ENCODE results near the gene HHLA2.
A peak's percentile ranks its signal among the peaks of the same experiment; 100 is the strongest.
"Not testable (repeated sequence)": the region's sequence is repeated elsewhere in the genome, so short reads cannot be mapped to it uniquely, and the experiment has no call there.

Gene HHLA2, protein sequence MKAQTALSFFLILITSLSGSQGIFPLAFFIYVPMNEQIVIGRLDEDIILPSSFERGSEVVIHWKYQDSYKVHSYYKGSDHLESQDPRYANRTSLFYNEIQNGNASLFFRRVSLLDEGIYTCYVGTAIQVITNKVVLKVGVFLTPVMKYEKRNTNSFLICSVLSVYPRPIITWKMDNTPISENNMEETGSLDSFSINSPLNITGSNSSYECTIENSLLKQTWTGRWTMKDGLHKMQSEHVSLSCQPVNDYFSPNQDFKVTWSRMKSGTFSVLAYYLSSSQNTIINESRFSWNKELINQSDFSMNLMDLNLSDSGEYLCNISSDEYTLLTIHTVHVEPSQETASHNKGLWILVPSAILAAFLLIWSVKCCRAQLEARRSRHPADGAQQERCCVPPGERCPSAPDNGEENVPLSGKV

DNA sequence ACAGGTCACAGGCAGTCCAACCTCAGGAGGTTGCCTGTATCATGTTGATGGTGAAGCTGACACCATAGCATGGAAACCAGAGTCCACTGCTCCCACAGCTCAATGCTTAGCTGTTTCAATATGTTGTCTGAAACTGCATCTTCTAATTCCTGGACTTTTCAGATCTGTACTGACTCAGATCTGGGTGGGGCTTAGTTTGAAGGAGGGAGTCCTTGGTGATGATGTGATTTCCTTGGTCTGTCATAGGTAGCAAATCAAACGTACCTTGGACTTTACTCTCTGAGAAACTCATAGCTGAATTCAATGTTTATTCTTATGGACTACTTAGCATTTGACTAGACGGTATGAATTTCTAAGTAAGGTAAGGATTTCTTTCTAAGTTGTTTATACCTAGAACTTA, at the start of gene HHLA2:
Gene HHLA2, plus strand, starts transcription at position 310 of the 400 bp plus-strand sequence. CDS start 55,266 bp downstream, outside the sequence.
- H3K27me3 Mint-ChIP-seq = no peaks in the 10 kb centered on the region
- H3K27ac Mint-ChIP-seq = peak within 1 kb of the TSS; percentile 34
- no peaks in the 10 kb centered on the region for H3K9me3 Mint-ChIP-seq
- DNase-seq (no peak), ATAC-seq (peak; percentile 85)
- H3K36me3 Mint-ChIP-seq (ENCODE audit: low read depth) = no peaks in the 10 kb centered on the region
- peak within 1 kb of the TSS; percentile 12 for H3K4me3 Mint-ChIP-seq
- peaks cover 70% of the 10 kb centered on the region for H3K4me1 Mint-ChIP-seq

- no peak overlapping the region for H3K27ac Mint-ChIP-seq
- no peak overlapping the region for H3K4me3 Mint-ChIP-seq
Measured at GRCh38 chr3:108250626-108251025, 45.7 kb upstream of the HHLA2 start.

DNA sequence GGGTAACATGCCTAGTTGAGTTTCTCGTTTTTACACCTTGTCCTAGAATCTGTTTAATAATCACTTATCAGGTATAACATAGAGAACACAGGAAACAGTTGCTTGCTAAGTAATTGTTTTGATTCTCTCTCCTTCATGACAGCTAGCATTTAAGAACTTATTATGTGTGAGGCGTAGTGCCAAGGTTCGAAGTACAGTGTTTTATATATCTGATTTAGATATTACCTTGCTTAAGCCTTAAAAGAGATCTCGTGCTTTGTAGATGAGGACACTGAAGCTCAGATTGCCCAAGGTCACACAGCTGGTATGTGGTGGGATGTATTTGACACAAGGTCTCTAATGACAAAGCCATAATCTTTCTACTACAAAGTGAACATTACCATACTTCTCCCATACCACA, 45.1 kb upstream of the HHLA2 start:
- no peak overlapping the region for H3K4me3 Mint-ChIP-seq
- DNase-seq (no peak), ATAC-seq (no peak)
- no peak overlapping the region for H3K27ac Mint-ChIP-seq
- no peaks in the 10 kb centered on the region for H3K36me3 Mint-ChIP-seq (ENCODE audit: low read depth)
- no peaks in the 10 kb centered on the region for H3K27me3 Mint-ChIP-seq
- no peaks in the 10 kb centered on the region for H3K9me3 Mint-ChIP-seq
- H3K4me1 Mint-ChIP-seq = peaks cover 12% of the 10 kb centered on the region

More at GRCh38 chr3:108250626-108251025, 45.7 kb upstream of the HHLA2 start:
- no peaks in the 10 kb centered on the region for H3K36me3 Mint-ChIP-seq (ENCODE audit: low read depth)
- H3K4me1 Mint-ChIP-seq = peaks cover 13% of the 10 kb centered on the region
- peaks cover 1% of the 10 kb centered on the region for H3K9me3 Mint-ChIP-seq
- no peak for ATAC-seq
- no peak for DNase-seq
- H3K27me3 Mint-ChIP-seq = no peaks in the 10 kb centered on the region

DNA sequence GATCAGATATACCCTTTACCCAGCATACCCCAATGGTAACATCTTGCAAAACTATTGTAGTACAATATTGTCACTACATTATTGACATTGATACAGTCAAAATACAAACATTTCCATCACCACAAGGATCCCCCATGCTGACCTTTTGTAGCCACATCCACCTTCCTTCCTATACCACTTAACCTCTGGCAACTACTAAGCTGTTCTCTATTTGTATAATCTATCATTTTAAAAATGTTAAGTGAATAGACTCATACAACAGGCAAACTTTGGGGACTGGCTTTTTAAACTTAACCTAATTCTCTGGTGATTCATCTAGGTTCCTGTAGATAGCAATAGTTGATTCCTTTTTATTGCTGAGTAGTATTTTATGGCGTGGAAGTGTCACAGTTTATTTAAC, 44.5 kb upstream of the HHLA2 start:
- Mint-ChIP-seq H3K4me1 (peaks cover 7% of the 10 kb centered on the region), H3K4me3 (no peak overlapping the region)
- ATAC-seq = no peak

DNA sequence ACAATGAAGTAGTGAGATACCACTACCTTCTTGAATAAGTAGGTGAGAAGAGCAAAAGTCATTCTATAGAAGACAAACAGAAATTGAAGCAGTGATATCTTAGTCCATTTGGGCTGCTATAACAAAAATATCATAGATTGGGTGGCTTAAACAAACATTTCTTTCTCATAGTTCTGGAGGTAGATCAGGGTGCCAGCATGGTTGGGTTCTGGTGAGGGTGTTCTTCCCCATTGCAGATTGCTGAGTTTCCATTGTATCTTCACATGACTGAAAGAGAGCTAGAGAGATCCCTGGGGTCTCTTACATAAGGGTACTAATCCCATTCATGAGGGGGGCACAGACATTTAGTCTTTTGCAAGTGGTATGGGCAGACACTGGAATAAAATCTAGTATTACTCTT, 41.2 kb upstream of the HHLA2 start:
- no peak overlapping the region for H3K27ac Mint-ChIP-seq
- ATAC-seq = no peak
- H3K36me3 Mint-ChIP-seq (ENCODE audit: low read depth) = no peaks in the 10 kb centered on the region
- no peak for DNase-seq
- no peak overlapping the region for H3K4me3 Mint-ChIP-seq
- no peaks in the 10 kb centered on the region for H3K9me3 Mint-ChIP-seq
- H3K27me3 Mint-ChIP-seq = no peaks in the 10 kb centered on the region
- H3K4me1 Mint-ChIP-seq = no peaks in the 10 kb centered on the region

More for the DNA sequence above, 44.5 kb upstream of the HHLA2 start:
- no peaks in the 10 kb centered on the region for H3K27me3 Mint-ChIP-seq
- H3K36me3 Mint-ChIP-seq (ENCODE audit: low read depth) = no peaks in the 10 kb centered on the region
- no peak overlapping the region for H3K27ac Mint-ChIP-seq
- DNase-seq = no peak
- no peaks in the 10 kb centered on the region for H3K9me3 Mint-ChIP-seq

GRCh38 chr3:108264534-108265298, 31.6 kb upstream of the HHLA2 start:
- not testable (repeated sequence) for H3K27ac Mint-ChIP-seq; H3K4me3 Mint-ChIP-seq; H3K27me3 Mint-ChIP-seq; DNase-seq; H3K36me3 Mint-ChIP-seq (ENCODE audit: low read depth)
- H3K4me1 Mint-ChIP-seq = peaks cover 11% of the 10 kb centered on the region
- peak; percentile 65 for ATAC-seq
- peaks cover 22% of the 10 kb centered on the region for H3K9me3 Mint-ChIP-seq

- not testable (repeated sequence) for ATAC-seq; DNase-seq; H3K4me3 Mint-ChIP-seq; H3K27ac Mint-ChIP-seq; H3K27me3 Mint-ChIP-seq; H3K36me3 Mint-ChIP-seq (ENCODE audit: low read depth)
- Mint-ChIP-seq H3K4me1 (peaks cover 11% of the 10 kb centered on the region), H3K9me3 (peaks cover 22% of the 10 kb centered on the region)
Measured at GRCh38 chr3:108268235-108268634, 28.1 kb upstream of the HHLA2 start.

GRCh38 chr3:108271626-108272025, 24.7 kb upstream of the HHLA2 start:
- no peak overlapping the region for H3K4me3 Mint-ChIP-seq
- no peaks in the 10 kb centered on the region for H3K4me1 Mint-ChIP-seq
- no peak for ATAC-seq
- no peak overlapping the region for H3K27ac Mint-ChIP-seq
- peaks cover 1% of the 10 kb centered on the region for H3K36me3 Mint-ChIP-seq (ENCODE audit: low read depth)
- H3K9me3 Mint-ChIP-seq = peaks cover 17% of the 10 kb centered on the region
- no peaks in the 10 kb centered on the region for H3K27me3 Mint-ChIP-seq
- DNase-seq = no peak

- H3K27ac Mint-ChIP-seq, H3K27me3 Mint-ChIP-seq, H3K4me1 Mint-ChIP-seq, ATAC-seq, DNase-seq, H3K4me3 Mint-ChIP-seq: not testable (repeated sequence)
- Mint-ChIP-seq H3K9me3 (peaks cover 27% of the 10 kb centered on the region), H3K36me3 (ENCODE audit: low read depth) (peaks cover 11% of the 10 kb centered on the region)
Measured at GRCh38 chr3:108279066-108279465, 17.3 kb upstream of the HHLA2 start.

- Mint-ChIP-seq H3K9me3 (peaks cover 28% of the 10 kb centered on the region), H3K4me1 (peaks cover 14% of the 10 kb centered on the region), H3K27ac (no peak overlapping the region), H3K4me3 (no peak overlapping the region), H3K36me3 (ENCODE audit: low read depth) (peaks cover 11% of the 10 kb centered on the region), H3K27me3 (no peaks in the 10 kb centered on the region)
- ATAC-seq = no peak
- no peak for DNase-seq
Measured at GRCh38 chr3:108280476-108280875, 15.9 kb upstream of the HHLA2 start.

- no peak for DNase-seq
- Mint-ChIP-seq H3K27me3 (no peaks in the 10 kb centered on the region), H3K9me3 (peaks cover 30% of the 10 kb centered on the region), H3K4me1 (peaks cover 19% of the 10 kb centered on the region), H3K4me3 (no peak overlapping the region), H3K27ac (no peak overlapping the region), H3K36me3 (ENCODE audit: low read depth) (peaks cover 15% of the 10 kb centered on the region)
- no peak for ATAC-seq
Measured at GRCh38 chr3:108281670-108282069, 14.7 kb upstream of the HHLA2 start.

DNA sequence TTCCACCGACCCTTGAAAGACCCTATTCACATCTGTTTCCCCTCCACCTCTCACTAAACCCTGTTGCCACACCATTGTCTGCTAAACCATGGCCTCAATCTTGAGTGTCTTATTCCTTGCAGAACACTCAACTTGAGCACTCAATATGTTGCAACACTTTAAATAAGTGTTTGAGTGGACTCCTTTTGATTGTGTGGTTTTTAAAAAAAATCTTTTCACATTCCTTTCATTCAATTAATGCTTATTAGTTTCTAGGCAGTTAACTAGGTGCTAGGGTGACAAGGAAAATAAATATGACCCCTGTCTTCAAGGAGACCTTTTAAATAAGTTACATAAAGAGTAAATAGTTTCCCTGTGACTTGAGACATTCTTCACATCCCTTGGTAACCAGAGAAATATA, 13.3 kb upstream of the HHLA2 start:
- H3K4me1 Mint-ChIP-seq = peaks cover 31% of the 10 kb centered on the region
- H3K27me3 Mint-ChIP-seq = no peaks in the 10 kb centered on the region
- DNase-seq = no peak
- peaks cover 12% of the 10 kb centered on the region for H3K36me3 Mint-ChIP-seq (ENCODE audit: low read depth)
- H3K27ac Mint-ChIP-seq = no peak overlapping the region
- no peak for ATAC-seq
- H3K9me3 Mint-ChIP-seq = peaks cover 20% of the 10 kb centered on the region
- no peak overlapping the region for H3K4me3 Mint-ChIP-seq

GRCh38 chr3:108283989-108284388, 12.4 kb upstream of the HHLA2 start:
- H3K27me3 Mint-ChIP-seq = no peaks in the 10 kb centered on the region
- ATAC-seq (no peak), DNase-seq (no peak)
- no peak overlapping the region for H3K4me3 Mint-ChIP-seq
- H3K36me3 Mint-ChIP-seq (ENCODE audit: low read depth) = peaks cover 12% of the 10 kb centered on the region
- H3K4me1 Mint-ChIP-seq = peaks cover 35% of the 10 kb centered on the region
- no peak overlapping the region for H3K27ac Mint-ChIP-seq
- H3K9me3 Mint-ChIP-seq = peaks cover 16% of the 10 kb centered on the region

DNA sequence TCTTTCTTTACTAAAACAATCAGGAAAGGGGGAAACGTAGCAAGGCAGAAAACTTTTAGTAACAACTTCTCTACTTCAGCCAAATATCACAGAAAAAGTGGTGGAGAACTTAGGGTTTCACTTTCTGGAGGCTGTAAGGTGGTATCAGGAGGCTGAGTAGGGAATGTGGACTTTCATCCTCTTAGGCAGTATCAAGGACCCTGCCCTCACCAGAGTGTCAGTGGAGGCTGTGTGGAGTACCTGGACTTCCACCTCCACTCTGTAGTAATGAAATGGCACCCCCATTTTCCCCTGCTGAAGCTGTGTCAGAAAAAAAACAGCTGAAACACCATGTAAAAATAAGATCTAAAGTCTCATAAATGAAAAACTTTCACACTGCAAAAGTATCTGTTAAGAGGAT, 11.2 kb upstream of the HHLA2 start:
- ATAC-seq = no peak
- peaks cover 35% of the 10 kb centered on the region for H3K4me1 Mint-ChIP-seq
- H3K27me3 Mint-ChIP-seq = no peaks in the 10 kb centered on the region

DNA sequence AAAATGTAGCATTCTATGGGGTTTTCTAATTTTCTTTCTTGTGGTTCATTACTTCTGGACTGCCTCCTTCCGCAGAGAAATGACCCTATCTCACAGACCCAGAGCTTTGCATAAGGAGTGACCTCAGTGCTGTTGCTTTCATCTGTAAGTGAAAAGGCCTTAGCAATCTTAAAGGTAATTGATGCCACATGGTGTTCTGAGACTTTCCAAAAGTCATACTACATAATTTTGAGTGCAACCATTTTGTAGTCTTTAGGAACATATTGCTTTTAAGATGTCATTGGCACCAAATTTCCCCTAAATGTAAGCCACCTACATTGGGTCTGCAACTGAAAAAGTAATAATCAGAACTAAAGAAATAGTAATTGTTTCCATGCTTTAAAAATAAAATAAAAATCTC, 9.2 kb upstream of the HHLA2 start:
- peak overlapping the region; percentile 83 for H3K27ac Mint-ChIP-seq
- DNase-seq (no peak), ATAC-seq (peak; percentile 61)
- peaks cover 3% of the 10 kb centered on the region for H3K36me3 Mint-ChIP-seq (ENCODE audit: low read depth)
- peaks cover 3% of the 10 kb centered on the region for H3K9me3 Mint-ChIP-seq
- no peak overlapping the region for H3K4me3 Mint-ChIP-seq
- H3K4me1 Mint-ChIP-seq = peaks cover 45% of the 10 kb centered on the region
- no peaks in the 10 kb centered on the region for H3K27me3 Mint-ChIP-seq

More for the DNA sequence above, 11.2 kb upstream of the HHLA2 start:
- Mint-ChIP-seq H3K36me3 (ENCODE audit: low read depth) (peaks cover 5% of the 10 kb centered on the region), H3K27ac (no peak overlapping the region), H3K9me3 (peaks cover 7% of the 10 kb centered on the region), H3K4me3 (no peak overlapping the region)
- no peak for DNase-seq

Measured in activated naive CD8-positive, alpha-beta T cell treated with anti-CD3 and anti-CD28 coated beads, Interleukin-2, amount 50 U/mL, for 24 hours (primary cell).